Nephron progenitor cell (in vitro differentiated cells): ENCODE results near the gene DPP6.
"Not testable (repeated sequence)": the region's sequence is repeated elsewhere in the genome, so short reads cannot be mapped to it uniquely, and the experiment has no call there.

Experiments
- DNase-seq: peaks from one replicate; pipeline ENCODE4 v3.0.0; 2021
- H3K27ac Mint-ChIP-seq: 2 replicates; pipeline ENCODE4 v1.8.0; 2021; ENCODE audit warnings: mild to moderate bottlenecking, moderate library complexity, mixed read lengths
- H3K27me3 Mint-ChIP-seq: 2 replicates; pipeline ENCODE4 v1.8.0; 2021; ENCODE audit warnings: mild to moderate bottlenecking, low read depth, mixed read lengths; ENCODE audit not compliant: poor library complexity
- H3K36me3 Mint-ChIP-seq: 2 replicates; pipeline ENCODE4 v1.8.0; 2021; ENCODE audit warnings: low read depth, mixed read lengths
- H3K4me1 Mint-ChIP-seq: 2 replicates; pipeline ENCODE4 v1.8.0; 2021; ENCODE audit warnings: mixed read lengths
- H3K4me3 Mint-ChIP-seq: 2 replicates; pipeline ENCODE4 v1.8.0; 2021; ENCODE audit warnings: mild to moderate bottlenecking, moderate library complexity, mixed read lengths
- H3K9me3 Mint-ChIP-seq: 2 replicates; pipeline ENCODE4 v1.8.0; 2021; ENCODE audit warnings: mild to moderate bottlenecking, moderate library complexity, mixed read lengths
- TF ChIP-seq, protein P1 (sequence below): fragments of 200-600 bp; sonication (generic); IDR thresholded peaks from 2 replicates; pipeline ENCODE4 v1.5.0; 2021; ENCODE audit warnings: antibody characterized with exemption

DPP6 gene

GRCh38 chr7:154931906-154932305 lies 879.7 kb downstream of the DPP6 start:
- H3K4me1 Mint-ChIP-seq: peaks cover 12% of the 10 kb centered on the region
- TF ChIP-seq, protein P1, sequence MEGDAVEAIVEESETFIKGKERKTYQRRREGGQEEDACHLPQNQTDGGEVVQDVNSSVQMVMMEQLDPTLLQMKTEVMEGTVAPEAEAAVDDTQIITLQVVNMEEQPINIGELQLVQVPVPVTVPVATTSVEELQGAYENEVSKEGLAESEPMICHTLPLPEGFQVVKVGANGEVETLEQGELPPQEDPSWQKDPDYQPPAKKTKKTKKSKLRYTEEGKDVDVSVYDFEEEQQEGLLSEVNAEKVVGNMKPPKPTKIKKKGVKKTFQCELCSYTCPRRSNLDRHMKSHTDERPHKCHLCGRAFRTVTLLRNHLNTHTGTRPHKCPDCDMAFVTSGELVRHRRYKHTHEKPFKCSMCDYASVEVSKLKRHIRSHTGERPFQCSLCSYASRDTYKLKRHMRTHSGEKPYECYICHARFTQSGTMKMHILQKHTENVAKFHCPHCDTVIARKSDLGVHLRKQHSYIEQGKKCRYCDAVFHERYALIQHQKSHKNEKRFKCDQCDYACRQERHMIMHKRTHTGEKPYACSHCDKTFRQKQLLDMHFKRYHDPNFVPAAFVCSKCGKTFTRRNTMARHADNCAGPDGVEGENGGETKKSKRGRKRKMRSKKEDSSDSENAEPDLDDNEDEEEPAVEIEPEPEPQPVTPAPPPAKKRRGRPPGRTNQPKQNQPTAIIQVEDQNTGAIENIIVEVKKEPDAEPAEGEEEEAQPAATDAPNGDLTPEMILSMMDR: no peak
- H3K9me3 Mint-ChIP-seq: peaks cover 46% of the 10 kb centered on the region
- H3K4me3 Mint-ChIP-seq: no peak overlapping the region
- H3K36me3 Mint-ChIP-seq: peaks cover 7% of the 10 kb centered on the region
- peaks cover 18% of the 10 kb centered on the region for H3K27me3 Mint-ChIP-seq
- DNase-seq: no peak
- H3K27ac Mint-ChIP-seq: no peak overlapping the region

DNA sequence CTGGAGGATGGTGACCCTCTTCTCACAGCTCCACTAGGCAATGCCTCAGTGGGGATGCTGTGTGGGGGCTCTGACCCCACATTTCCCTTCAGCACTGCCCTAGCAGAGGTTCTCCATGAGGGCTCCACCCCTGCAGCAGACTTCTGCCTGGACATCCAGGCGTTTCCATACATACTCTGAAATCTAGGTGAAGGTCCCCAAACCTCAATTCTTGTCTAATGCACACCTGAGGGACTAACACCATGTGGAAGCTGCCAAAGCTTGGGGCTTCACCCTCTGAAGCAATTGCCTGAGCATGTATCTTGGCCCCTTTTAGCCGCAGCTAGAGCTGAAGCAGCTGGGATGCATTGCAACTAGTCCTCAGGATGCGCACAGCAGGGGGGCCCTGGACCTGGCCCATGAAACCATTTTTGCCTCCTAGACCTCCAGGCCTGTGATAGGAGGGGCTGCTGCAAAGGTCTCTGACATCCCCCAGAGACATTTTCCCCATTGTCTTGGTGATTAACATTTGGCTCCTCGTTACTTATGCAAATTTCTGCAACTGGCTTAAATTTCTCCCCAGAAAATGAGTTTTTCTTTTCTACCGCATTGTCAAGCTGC lies 882.3 kb downstream of the DPP6 start:
- DNase-seq, H3K4me1 Mint-ChIP-seq, H3K27ac Mint-ChIP-seq, H3K36me3 Mint-ChIP-seq, H3K27me3 Mint-ChIP-seq, H3K4me3 Mint-ChIP-seq: not testable (repeated sequence)
- peaks cover 51% of the 10 kb centered on the region for H3K9me3 Mint-ChIP-seq

GRCh38 chr7:154937837-154938236 lies 885.6 kb downstream of the DPP6 start:
- Mint-ChIP-seq H3K4me3 (no peak overlapping the region), H3K9me3 (peaks cover 56% of the 10 kb centered on the region), H3K27me3 (peaks cover 4% of the 10 kb centered on the region), H3K4me1 (no peaks in the 10 kb centered on the region), H3K27ac (no peak overlapping the region), H3K36me3 (peaks cover 33% of the 10 kb centered on the region)
- DNase-seq: no peak
- TF ChIP-seq, protein P1: no peak

- H3K9me3 Mint-ChIP-seq: peaks cover 20% of the 10 kb centered on the region
- TF ChIP-seq, protein P1: no peak
- DNase-seq: no peak
- no peaks in the 10 kb centered on the region for H3K4me1 Mint-ChIP-seq
- H3K27ac Mint-ChIP-seq: no peak overlapping the region
- no peaks in the 10 kb centered on the region for H3K27me3 Mint-ChIP-seq
- no peak overlapping the region for H3K4me3 Mint-ChIP-seq
- H3K36me3 Mint-ChIP-seq: peaks cover 69% of the 10 kb centered on the region
These were observed 890.5 kb downstream of the DPP6 start for GRCh38 chr7:154942691-154943090.
